ENCODE results near the gene PTMA. TPM values are rescaled to one million over a fixed set of nuclear protein-coding genes. Genes with fewer than 3 reads are reported as not detected.
"Not testable (repeated sequence)": the region's sequence is repeated elsewhere in the genome, so short reads cannot be mapped to it uniquely, and the experiment has no call there.

PTMA gene
- total RNA-seq, 3 donors from 2014 or later: 678 to 1,077 (median 956) TPM

DNA sequence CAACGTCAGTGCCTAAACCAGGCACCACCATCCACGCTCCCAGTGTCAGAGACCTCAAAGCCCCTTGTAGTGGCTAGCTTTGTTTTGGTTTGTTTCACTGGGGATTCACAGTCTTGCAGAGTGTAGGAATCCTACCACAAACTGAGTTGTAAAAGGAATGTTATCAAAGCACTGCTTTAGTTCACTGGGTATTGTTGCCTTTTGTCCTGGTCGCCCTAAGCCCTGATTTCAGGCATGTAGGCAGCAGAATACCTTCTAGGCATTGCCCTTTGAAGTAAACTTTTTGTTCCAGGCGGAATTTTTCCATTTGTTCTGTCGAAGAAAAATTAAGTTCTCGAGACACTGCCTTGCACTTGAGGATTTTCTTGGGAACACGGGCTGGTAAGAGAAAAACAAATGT, 29.4 kb downstream of the PTMA start:
- no peak overlapping the region for H3K4me3 ChIP-seq
- H3K4me1 ChIP-seq: no peaks in the 10 kb centered on the region
- no peak for DNase-seq (ENCODE audit: low spot score in 2 of 2)
- intact Hi-C loops (cut with DNase I; ENCODE audit: low total_unique reads): no loop called here
- no peak overlapping the region for H3K27ac ChIP-seq
- H3K27me3 ChIP-seq: no peaks in the 10 kb centered on the region
- no peaks in the 10 kb centered on the region for H3K9me3 ChIP-seq
- TF ChIP-seq, protein P1, sequence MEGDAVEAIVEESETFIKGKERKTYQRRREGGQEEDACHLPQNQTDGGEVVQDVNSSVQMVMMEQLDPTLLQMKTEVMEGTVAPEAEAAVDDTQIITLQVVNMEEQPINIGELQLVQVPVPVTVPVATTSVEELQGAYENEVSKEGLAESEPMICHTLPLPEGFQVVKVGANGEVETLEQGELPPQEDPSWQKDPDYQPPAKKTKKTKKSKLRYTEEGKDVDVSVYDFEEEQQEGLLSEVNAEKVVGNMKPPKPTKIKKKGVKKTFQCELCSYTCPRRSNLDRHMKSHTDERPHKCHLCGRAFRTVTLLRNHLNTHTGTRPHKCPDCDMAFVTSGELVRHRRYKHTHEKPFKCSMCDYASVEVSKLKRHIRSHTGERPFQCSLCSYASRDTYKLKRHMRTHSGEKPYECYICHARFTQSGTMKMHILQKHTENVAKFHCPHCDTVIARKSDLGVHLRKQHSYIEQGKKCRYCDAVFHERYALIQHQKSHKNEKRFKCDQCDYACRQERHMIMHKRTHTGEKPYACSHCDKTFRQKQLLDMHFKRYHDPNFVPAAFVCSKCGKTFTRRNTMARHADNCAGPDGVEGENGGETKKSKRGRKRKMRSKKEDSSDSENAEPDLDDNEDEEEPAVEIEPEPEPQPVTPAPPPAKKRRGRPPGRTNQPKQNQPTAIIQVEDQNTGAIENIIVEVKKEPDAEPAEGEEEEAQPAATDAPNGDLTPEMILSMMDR (IDR thresholded peaks at IDR 0.05): no peak
- TF ChIP-seq POLR2AphosphoS5 (IDR thresholded peaks at IDR 0.05) (no peak), POLR2A (IDR thresholded peaks at IDR 0.05) (no peak)
- H3K36me3 ChIP-seq: no peaks in the 10 kb centered on the region

DNA sequence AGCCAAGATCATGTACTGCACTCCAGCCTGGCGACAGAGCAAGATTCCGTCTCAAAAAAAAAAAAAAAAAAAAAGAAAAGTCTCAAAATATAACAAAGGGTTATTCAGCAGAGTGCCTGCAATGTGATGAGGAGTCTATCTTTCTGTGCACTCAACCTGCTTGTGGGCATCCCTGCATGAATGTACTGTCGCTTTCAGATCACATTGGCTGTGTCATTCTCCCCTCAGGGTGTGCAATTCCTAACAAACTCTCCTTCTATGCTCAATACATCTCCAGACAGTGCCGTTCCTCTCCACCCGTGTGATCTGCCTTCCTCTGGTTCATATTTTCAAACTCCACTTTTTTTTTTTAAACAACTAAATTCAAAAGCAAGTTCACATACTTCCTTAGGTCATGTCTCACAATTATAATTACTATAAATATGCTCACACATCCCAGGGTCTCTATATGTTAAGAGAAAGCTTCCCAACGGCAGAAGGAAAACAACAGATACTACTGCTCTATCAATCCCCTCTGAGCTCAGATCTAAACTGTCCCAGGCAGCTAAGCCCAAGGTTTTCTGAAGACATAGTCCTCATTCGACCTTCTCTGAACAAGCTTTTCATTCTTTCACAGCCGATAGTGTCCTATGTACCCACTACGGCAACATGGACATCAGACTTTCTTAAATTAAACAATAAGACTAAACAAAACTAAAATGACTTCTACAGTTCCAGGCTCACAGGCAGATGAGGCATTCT, 35.2 kb downstream of the PTMA start:
- Histone ChIP-seq H3K9me3 (no peaks in the 10 kb centered on the region), H3K27me3 (no peaks in the 10 kb centered on the region), H3K27ac (no peak overlapping the region), H3K4me3 (no peak overlapping the region), H3K4me1 (no peaks in the 10 kb centered on the region), H3K36me3 (no peaks in the 10 kb centered on the region)
- intact Hi-C loops (cut with DNase I; ENCODE audit: low total_unique reads): no loop called here
- DNase-seq (ENCODE audit: low spot score in 2 of 2): no peak
- TF ChIP-seq POLR2A (IDR thresholded peaks at IDR 0.05): no peak
- TF ChIP-seq POLR2AphosphoS5 (IDR thresholded peaks at IDR 0.05): no peak
- TF ChIP-seq, protein P1 (IDR thresholded peaks at IDR 0.05): no peak

DNA sequence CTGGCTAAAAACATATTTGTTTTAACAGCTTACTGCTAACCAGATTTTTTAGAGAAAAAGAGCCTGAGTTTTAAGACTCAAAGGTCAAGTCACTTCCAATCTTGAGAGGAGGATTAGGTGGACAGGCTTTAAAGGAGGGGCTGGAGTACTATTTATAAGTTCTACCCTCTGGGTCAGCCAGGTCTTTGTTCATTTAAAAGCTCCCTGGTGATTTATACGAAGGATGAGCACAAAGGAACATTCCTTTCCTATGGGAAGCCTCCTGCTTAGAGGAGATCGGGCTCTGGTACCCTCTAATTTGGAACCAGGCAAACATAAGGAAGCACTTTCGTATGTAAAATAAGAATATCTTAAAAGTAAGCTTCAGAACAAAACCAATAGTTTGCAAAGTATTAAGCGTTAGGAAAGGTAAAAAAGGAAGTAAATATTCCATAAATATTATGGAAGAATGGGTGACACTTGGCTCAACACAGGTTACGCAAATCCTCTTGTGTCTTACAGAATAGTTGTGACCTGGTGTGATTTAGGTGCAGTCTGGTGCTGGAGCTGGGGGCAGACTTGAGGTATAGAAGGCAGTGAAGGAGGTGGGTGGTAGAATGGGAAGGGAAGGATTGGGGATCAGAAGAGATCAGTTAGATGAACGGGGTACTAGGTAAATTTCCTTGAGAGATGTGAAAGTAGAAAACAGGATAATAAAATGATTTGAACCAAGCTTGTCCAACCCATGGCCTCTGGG, 37.1 kb downstream of the PTMA start:
- no peaks in the 10 kb centered on the region for H3K9me3 ChIP-seq
- no peaks in the 10 kb centered on the region for H3K27me3 ChIP-seq
- no peak for TF ChIP-seq POLR2A (IDR thresholded peaks at IDR 0.05)
- no peak for DNase-seq (ENCODE audit: low spot score in 2 of 2)
- H3K4me1 ChIP-seq: no peaks in the 10 kb centered on the region
- H3K27ac ChIP-seq: no peak overlapping the region
- no peaks in the 10 kb centered on the region for H3K36me3 ChIP-seq
- no peak overlapping the region for H3K4me3 ChIP-seq
- intact Hi-C loops (cut with DNase I; ENCODE audit: low total_unique reads): no loop called here

DNA sequence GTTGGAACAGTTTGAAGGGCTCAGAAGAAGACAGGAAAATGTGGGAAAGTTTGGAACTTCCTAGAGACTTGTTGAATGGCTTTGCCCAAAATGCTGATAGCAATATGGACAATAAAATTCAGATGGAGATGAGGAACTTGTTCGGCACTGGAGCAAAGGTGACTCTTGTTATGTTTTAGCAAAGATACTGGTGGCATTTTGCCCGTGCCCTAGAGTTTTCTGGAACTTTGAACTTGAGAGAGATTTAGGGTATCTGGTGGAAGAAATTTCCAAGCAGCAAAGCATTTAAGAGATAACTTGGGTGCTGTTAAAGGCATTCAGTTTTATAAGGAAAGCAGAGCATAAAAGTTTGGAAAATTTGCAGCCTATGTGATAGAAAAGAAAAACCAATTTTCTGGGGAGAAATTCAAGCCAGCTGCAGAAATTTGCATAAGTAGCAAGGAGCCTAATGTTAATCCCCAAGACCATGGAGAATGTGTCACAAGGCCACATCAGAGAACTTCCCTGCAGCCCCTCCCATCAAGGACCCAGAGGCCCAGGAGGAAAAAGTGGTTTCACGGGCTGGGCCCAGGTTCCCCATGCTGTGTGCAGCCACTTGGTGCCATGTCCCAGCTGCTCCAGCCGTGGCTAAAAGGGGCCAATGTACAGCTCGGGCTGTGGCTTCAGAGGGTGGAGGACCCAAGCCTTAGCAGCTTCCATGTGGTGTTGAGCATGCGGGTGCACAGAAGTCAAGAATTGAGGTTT, 40.0 kb downstream of the PTMA start:
- H3K4me1 ChIP-seq; H3K27ac ChIP-seq; H3K4me3 ChIP-seq; H3K27me3 ChIP-seq; H3K9me3 ChIP-seq; DNase-seq (ENCODE audit: low spot score in 2 of 2); intact Hi-C loops (cut with DNase I; ENCODE audit: low total_unique reads); H3K36me3 ChIP-seq: not testable (repeated sequence)

DNA sequence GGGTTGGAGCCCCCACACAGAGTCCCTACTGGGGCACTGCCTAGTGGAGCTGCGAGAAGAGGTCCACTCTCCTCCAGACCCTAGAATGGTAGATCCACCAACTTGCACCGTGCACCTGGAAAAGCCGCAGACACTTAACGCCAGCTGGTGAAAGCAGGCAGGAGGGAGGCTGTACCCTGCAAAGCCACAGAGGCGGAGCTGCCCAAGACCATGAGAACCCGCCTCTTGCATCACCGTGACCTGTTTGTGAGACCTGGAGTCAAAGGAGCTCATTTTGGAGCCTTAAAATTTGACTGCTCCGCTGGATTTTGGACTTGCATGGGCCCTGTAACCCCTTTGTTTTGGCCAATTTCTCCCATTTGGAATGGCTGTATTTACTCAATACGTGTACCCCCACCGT, 40.7 kb downstream of the PTMA start:
- H3K4me1 ChIP-seq; H3K36me3 ChIP-seq; H3K4me3 ChIP-seq; intact Hi-C loops (cut with DNase I; ENCODE audit: low total_unique reads); H3K27me3 ChIP-seq; H3K9me3 ChIP-seq; H3K27ac ChIP-seq; DNase-seq (ENCODE audit: low spot score in 2 of 2): not testable (repeated sequence)

DNA sequence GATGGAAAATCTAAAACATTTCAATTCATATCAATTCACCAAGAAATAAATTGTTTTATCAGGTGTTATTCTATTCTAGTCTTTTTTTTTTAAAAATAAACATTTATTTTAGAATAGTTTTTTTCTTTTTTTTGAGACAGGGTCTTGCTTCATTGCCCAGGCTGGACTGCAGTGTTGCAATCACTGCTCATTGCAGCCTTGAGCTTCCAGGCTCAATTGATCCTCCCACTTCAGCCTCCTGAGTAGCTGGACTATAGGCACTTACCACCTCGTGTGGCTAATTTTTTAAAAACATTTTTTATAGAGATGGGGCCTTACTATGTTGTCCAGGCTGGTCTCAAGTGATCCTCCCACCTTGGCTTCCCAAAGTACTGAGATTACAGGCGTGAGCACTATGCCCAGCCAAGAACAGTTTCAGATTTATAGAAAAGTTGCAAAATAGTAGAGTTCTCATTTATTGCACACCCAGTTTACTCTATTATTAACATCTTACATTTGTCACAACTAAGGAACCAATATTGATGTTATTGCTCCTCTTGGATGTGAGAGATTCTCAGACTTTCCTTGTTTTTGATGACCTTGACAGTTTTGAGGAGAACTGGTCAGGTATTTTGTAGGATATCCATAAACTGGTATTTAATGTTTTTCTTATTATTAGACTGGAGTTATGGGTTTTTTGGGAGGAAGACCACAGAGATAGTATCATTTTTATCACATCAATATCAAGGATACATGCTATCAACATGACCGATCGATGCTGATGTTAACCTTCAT, 42.9 kb downstream of the PTMA start:
- Histone ChIP-seq H3K4me3 (no peak overlapping the region), H3K4me1 (no peaks in the 10 kb centered on the region), H3K36me3 (no peaks in the 10 kb centered on the region), H3K27ac (no peak overlapping the region), H3K27me3 (no peaks in the 10 kb centered on the region), H3K9me3 (no peaks in the 10 kb centered on the region)
- TF ChIP-seq POLR2A (IDR thresholded peaks at IDR 0.05) (no peak), POLR2AphosphoS5 (IDR thresholded peaks at IDR 0.05) (no peak)
- TF ChIP-seq, protein P1 (IDR thresholded peaks at IDR 0.05): no peak
- intact Hi-C loops (cut with DNase I; ENCODE audit: low total_unique reads): no loop called here
- DNase-seq (ENCODE audit: low spot score in 2 of 2): no peak
